OCI-LY7 (cell line): Measurements from ENCODE around the gene LRRC3C. TPM values are rescaled to one million over a fixed set of nuclear protein-coding genes. Genes with fewer than 3 reads are reported as not detected.

ENCODE experiments used
- BruUV-seq: library from RNA; stranded (reverse); fragments of 400-500 nt; replicated peaks from 2 replicates; lab custom pipeline; 2021; lab: Mats Ljungman, UMichigan
- CTCF ChIA-PET: fragments of 300-600 bp; sonication (Branson Sonifier 250); formaldehyde crosslinking; loops from one replicate; lab custom pipeline; 2022; ENCODE audit warnings: antibody characterized with exemption; ENCODE audit not compliant: unreplicated experiment; lab: Charles Lee
- POLR2A ChIA-PET: fragments of 300-600 bp; sonication (Branson Sonifier 250); formaldehyde crosslinking; loops from one replicate; lab custom pipeline; 2022; ENCODE audit warnings: antibody characterized with exemption; lab: Charles Lee
- DNase-seq: peaks from one replicate; pipeline ENCODE4 v3.0.0-alpha.2; 2015; ENCODE audit warnings: low spot score
- H2AFZ ChIP-seq: fragments of 200-600 bp; sonication (generic), shearing (Covaris generic); 2 replicates; pipeline ENCODE4 v1.6.1; 2014; ENCODE audit warnings: mild to moderate bottlenecking, antibody characterized with exemption, low read length, moderate library complexity
- H3K27ac ChIP-seq: fragments of 200-600 bp; sonication (generic); 2 replicates; pipeline ENCODE4 v1.5.1; 2014; ENCODE audit warnings: mixed run types, low read depth, mild to moderate bottlenecking, moderate library complexity, low read length, inconsistent platforms; ENCODE audit not compliant: poor library complexity, severe bottlenecking
- H3K36me3 ChIP-seq: fragments of 200-600 bp; sonication (generic); 2 replicates; pipeline ENCODE4 v1.6.1; 2014; ENCODE audit warnings: mild to moderate bottlenecking, antibody characterized with exemption, low read length, moderate library complexity, mixed read lengths; ENCODE audit not compliant: insufficient read depth
- H3K4me1 ChIP-seq: fragments of 200-600 bp; sonication (generic); 2 replicates; pipeline ENCODE4 v1.5.1; 2014; ENCODE audit warnings: mild to moderate bottlenecking, low read length; ENCODE audit not compliant: insufficient read depth, poor library complexity, severe bottlenecking
- H3K4me2 ChIP-seq: fragments of 200-600 bp; sonication (generic); 2 replicates; pipeline ENCODE4 v1.6.1; 2014; ENCODE audit warnings: mild to moderate bottlenecking, low read length
- H3K4me3 ChIP-seq: fragments of 200-600 bp; sonication (generic); 2 replicates; pipeline ENCODE4 v1.5.1; 2014; ENCODE audit warnings: mild to moderate bottlenecking, low read depth, low read length; ENCODE audit not compliant: poor library complexity, severe bottlenecking
- H3K79me2 ChIP-seq: fragments of 200-600 bp; sonication (generic); 2 replicates; pipeline ENCODE4 v1.6.1; 2016; ENCODE audit warnings: low read depth, mild to moderate bottlenecking, low read length, moderate library complexity, mixed read lengths; ENCODE audit not compliant: insufficient read depth
- H3K9me2 ChIP-seq: fragments of 200-600 bp; sonication (generic); 2 replicates; pipeline ENCODE4 v1.6.1; 2016; ENCODE audit warnings: mild to moderate bottlenecking, low read length, mixed read lengths; ENCODE audit not compliant: insufficient read depth
- H3K9me3 ChIP-seq: fragments of 200-600 bp; sonication (generic); 2 replicates; pipeline ENCODE4 v1.6.1; 2014; ENCODE audit warnings: mild to moderate bottlenecking, mixed run types, low read length, mixed read lengths
- H4K20me1 ChIP-seq: fragments of 200-600 bp; sonication (generic); 2 replicates; pipeline ENCODE4 v1.6.1; 2014; ENCODE audit warnings: mild to moderate bottlenecking, antibody characterized with exemption, low read length, moderate library complexity, mixed read lengths; ENCODE audit not compliant: insufficient read depth
- CTCF ChIP-seq: fragments of 200-600 bp; sonication (generic); conservative IDR thresholded peaks from 2 replicates; pipeline ENCODE4 v1.5.1; 2014; ENCODE audit warnings: mild to moderate bottlenecking, antibody characterized with exemption, low read length, moderate library complexity, mixed read lengths
- EZH2phosphoT487 ChIP-seq: fragments of 200-600 bp; sonication (generic); IDR thresholded peaks from 2 replicates; pipeline ENCODE4 v1.6.1; 2018; ENCODE audit warnings: low read depth, borderline replicate concordance, mild to moderate bottlenecking, mixed run types, antibody characterized with exemption, low read length, moderate library complexity, mixed read lengths
- intact Hi-C: fragments of 100-400 bp; cut with micrococcal nuclease; formaldehyde crosslinking; loops from one replicate; pipeline ENCODE4 v1.10.0; 2022; ENCODE audit not compliant: unreplicated experiment
- total RNA-seq, 2 experiments: library from RNA; depleted of rRNA in 1 of 2; stranded (reverse); fragments of >200 nt in 1 of 2; shearing (Covaris generic) in 1 of 2; gene quantifications; 2 replicates each; pipeline ENCODE4 v1.2.3, GENCODE V29; 2014 to 2022

The LRRC3C gene
- total RNA-seq, 2 experiments from 2014 or later: not detected

DNA sequence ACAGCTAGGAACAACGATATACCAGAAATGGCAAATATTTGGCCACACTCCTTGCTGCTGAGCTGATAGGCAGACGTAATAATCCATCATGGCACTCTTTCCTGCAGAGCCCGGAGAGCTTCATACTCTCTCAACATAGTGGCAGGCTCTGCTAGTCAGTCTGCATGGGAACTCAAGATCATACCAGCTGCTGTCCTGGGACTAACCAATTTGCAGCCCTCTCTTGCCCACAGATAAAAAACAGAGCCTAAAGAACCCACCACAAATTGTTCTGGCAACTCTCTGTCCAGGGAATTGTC is 22.6 kb upstream of the LRRC3C start:
- intact Hi-C loops: no loop called here
- TF ChIP-seq EZH2phosphoT487 (no peak), CTCF (no peak)
- no peak overlapping the region for H3K27ac ChIP-seq
- no peak overlapping the region for H3K4me3 ChIP-seq
- no peak overlapping the region for H3K4me2 ChIP-seq
- peaks cover 41% of the 10 kb centered on the region for H3K36me3 ChIP-seq
- H3K9me3 ChIP-seq: no peaks in the 10 kb centered on the region
- H4K20me1 ChIP-seq: no peaks in the 10 kb centered on the region
- no peaks in the 10 kb centered on the region for H3K4me1 ChIP-seq
- no peaks in the 10 kb centered on the region for H3K79me2 ChIP-seq
- no TSS peak for BruUV-seq
- H3K9me2 ChIP-seq: no peaks in the 10 kb centered on the region
- ChIA-PET POLR2A (interaction anchor here (0.5 kb wide), 1 partner anchor 458 kb away, joined by 4 read pairs; no protein-coding TSS in a partner anchor), CTCF (no interaction called here)
- no peak overlapping the region for H2AFZ ChIP-seq
- no peak for DNase-seq

DNA sequence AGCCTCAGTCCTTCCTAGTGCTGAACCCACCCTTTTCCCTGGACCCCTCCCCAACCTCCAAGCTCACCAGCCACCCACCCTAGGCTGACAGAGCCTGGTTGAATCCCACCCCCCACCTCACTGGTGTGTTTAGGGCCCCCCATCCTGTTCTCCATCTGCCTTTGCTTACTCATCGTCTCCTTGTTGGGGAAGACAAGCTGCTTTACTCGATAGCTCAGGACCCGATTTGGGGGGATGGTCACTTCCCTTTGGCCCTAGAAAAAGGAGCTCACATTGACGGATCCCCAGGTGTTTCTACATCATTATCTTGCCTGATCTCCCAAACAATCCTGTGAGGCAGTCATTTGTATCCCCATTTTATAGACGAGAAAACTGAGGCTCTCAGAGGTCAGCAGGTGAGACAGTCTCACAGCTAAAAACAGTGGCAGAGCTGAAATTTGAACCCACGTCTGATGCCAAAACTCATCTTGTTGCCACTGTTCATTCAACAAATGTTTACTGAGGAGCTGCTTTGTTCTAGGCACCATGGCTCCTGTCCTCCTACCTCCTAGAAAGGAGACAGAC is 18.7 kb upstream of the LRRC3C start:
- H2AFZ ChIP-seq: no peak overlapping the region
- POLR2A ChIA-PET: interaction anchor here (0.9 to 1.2 kb wide), 2 partner anchors 14 to 17 kb away, joined by 3 to 5 read pairs; no protein-coding TSS in a partner anchor
- no peaks in the 10 kb centered on the region for H3K9me2 ChIP-seq
- BruUV-seq: no TSS peak
- no peaks in the 10 kb centered on the region for H3K9me3 ChIP-seq
- no peak overlapping the region for H3K27ac ChIP-seq
- peaks cover 53% of the 10 kb centered on the region for H3K36me3 ChIP-seq
- H3K4me2 ChIP-seq: no peak overlapping the region
- no peak overlapping the region for H3K4me3 ChIP-seq
- no peak for DNase-seq
- H4K20me1 ChIP-seq: no peaks in the 10 kb centered on the region
- intact Hi-C loops: no loop called here
- H3K79me2 ChIP-seq: no peaks in the 10 kb centered on the region
- no peak for TF ChIP-seq EZH2phosphoT487
- H3K4me1 ChIP-seq: no peaks in the 10 kb centered on the region
- CTCF ChIA-PET: no interaction called here

GRCh38 chr17:39913989-39914388 is 13.5 kb upstream of the LRRC3C start:
- peaks cover 8% of the 10 kb centered on the region for H3K4me1 ChIP-seq
- no peak overlapping the region for H3K4me3 ChIP-seq
- no peaks in the 10 kb centered on the region for H3K79me2 ChIP-seq
- H3K27ac ChIP-seq: no peak overlapping the region
- no TSS peak for BruUV-seq
- no peaks in the 10 kb centered on the region for H3K9me3 ChIP-seq
- no peaks in the 10 kb centered on the region for H4K20me1 ChIP-seq
- H3K36me3 ChIP-seq: peaks cover 65% of the 10 kb centered on the region
- no peak overlapping the region for H3K4me2 ChIP-seq
- CTCF ChIA-PET: no interaction called here
- intact Hi-C loops: no loop called here
- H3K9me2 ChIP-seq: no peaks in the 10 kb centered on the region
- no peak overlapping the region for H2AFZ ChIP-seq
- no peak for DNase-seq
- TF ChIP-seq EZH2phosphoT487 (no peak), CTCF (no peak)
- POLR2A ChIA-PET: no interaction called here
